Activated CD8-positive, alpha-beta memory T cell treated with anti-CD3 and anti-CD28 coated beads, Interleukin-2, amount 50 U/mL, for 1 hour (primary cell): Measurements from ENCODE around the gene DDI1.

ENCODE experiments used
- DNase-seq: peaks from one replicate; pipeline ENCODE4 v3.0.0-alpha.2; 2020; ENCODE audit errors: extremely low read depth

DDI1 gene

DNA sequence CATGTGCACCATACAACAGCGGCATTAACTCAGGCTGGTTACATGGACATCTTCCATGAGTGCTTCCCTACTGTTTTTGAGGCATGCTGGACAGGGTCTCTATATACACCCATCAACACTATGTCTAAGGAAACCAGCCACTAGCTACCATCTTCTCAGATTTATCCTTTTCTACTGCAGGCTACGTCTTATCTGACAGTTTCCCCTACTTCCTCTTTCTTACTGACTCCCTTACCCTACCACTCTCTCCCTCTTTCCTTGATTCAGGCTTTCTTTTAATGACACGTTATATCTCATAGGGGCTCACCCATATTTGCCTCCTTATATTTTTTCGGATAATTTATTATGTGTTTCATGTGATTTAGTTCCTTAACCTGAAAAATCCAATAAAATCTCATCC, 41.8 kb downstream of the DDI1 start:
- no peak for DNase-seq

DNA sequence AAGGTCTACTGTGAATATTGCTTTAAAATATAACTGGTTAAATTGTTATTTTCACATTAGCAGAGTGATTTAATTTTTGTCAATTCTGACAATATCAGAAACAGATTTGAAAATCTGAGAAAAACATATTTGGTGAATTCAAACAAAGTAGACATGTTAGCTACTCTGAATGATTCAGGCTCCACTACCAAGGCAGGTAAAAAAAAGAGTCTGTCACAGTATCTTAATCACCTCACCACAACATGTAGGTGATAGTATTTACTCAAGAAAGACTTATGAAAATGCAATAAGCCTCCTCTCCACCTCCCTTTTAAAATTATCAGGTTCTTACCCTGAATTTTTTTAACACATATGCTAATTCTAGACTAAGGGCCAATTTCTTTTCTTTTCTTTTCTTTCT, 42.6 kb downstream of the DDI1 start:
- no peak for DNase-seq

GRCh38 chr11:104086621-104087020, 50.2 kb downstream of the DDI1 start:
- DNase-seq: no peak
